ENCODE measurements around the gene DRC7.

The DRC7 gene

DNA sequence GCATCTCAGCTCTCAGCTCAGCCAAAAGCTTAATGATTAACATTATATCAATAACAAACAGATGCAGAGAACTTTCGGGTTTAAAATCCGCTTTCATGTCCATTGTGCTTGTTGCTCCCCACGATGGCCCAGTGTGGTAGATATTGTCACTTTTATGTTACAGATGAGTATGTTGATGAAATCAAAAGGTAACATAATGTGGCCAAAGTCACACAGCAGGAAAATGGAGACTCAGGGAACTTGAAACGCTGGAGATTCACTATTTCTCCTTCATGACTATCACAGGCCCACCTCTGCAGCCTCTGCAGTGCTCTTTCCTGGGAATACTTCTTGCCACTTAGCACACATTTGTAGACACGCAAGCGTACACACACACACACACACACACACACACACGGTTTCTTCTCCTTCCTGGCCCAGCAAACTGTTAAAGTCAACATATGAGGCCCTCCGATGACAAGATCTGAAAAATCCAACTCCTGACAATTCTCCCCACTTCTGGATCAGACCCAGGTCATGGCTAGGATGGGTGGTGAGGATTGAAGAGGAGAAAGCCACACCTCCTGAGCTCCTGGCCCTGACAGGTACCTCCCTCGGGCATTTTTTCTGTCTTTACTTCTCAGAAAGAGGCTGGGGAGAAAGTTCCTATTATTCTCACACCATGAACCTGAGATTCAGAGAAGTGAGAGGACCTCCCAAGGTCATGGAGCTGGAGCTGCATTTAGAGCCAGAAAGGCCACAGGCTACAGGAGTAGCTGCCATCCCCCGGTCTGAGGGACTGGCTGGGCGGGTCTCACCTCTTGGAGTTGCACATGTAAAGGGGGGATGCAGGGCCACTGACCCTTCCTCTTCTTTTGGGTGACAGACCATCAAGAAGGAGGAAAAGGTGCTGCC, 9.7 kb downstream of the DRC7 start:
- no peak for DNase-seq (ENCODE audit: low spot score)
- TF ChIP-seq, protein P1, sequence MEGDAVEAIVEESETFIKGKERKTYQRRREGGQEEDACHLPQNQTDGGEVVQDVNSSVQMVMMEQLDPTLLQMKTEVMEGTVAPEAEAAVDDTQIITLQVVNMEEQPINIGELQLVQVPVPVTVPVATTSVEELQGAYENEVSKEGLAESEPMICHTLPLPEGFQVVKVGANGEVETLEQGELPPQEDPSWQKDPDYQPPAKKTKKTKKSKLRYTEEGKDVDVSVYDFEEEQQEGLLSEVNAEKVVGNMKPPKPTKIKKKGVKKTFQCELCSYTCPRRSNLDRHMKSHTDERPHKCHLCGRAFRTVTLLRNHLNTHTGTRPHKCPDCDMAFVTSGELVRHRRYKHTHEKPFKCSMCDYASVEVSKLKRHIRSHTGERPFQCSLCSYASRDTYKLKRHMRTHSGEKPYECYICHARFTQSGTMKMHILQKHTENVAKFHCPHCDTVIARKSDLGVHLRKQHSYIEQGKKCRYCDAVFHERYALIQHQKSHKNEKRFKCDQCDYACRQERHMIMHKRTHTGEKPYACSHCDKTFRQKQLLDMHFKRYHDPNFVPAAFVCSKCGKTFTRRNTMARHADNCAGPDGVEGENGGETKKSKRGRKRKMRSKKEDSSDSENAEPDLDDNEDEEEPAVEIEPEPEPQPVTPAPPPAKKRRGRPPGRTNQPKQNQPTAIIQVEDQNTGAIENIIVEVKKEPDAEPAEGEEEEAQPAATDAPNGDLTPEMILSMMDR (IDR thresholded peaks at IDR 0.05; ENCODE audit: extremely low read depth, missing control alignments) = no peak

DNA sequence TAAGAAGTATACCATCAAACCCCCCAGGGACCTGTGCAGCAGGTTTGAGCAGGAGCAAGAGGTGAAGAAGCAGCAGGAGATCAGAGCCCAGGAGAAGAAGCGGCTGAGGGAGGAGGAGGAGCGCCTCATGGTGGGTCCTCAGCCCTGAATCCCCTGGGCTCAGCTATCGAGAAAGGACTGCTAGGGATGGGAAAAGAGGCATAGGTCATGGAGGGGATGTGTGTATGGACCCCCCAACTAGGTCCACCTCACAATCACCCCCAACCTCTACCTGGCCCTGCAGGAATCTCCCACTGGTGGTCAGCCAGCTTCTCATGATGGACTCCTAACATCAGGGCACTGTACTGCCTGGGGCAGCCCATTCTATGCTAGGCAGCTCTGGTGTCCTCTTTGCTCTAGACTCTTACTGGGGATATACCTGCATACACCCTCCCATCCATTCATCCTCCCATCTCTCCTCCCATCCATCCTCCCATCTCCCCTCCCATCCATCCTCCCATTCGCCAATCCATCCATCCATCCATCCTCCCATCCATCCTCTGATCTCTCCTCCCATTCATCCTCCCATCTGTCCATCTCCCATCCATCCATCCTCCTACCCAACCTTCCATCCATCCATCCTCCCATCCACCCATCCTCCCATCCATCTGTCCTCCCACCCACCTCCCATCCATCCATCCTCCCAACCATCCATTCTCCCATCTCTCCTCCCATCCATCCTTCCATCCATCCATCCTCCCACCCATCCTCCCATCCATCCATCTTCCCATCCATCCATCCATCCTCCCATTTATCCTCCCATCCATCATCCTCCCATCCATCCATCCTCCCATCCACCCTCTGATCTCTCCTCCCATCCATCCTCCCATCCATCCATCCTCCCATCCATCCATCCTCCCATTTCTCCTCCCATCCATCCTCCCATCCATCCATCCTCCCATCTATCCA, 10.6 kb downstream of the DRC7 start:
- TF ChIP-seq, protein P1 (IDR thresholded peaks at IDR 0.05; ENCODE audit: extremely low read depth, missing control alignments) = no peak
- DNase-seq (ENCODE audit: low spot score) = no peak

DNA sequence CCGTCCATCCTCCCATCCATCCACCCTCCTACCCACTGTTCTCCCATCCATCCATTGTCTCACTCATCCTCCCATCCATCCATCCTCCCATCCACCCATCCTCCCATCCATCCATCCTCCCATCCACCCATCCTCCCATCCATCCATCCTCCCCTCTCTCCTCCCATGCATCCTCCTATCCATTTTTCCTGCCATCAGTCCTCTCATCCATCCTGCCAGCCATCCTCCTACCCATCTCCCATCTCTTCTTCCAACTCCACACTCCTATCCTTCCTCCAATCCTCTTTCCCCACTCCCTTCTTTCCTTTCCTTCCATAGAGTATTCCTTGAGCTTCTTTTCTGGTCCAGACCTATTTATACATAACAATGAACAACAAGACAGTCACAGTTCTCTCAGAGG, 12.1 kb downstream of the DRC7 start:
- no peak for DNase-seq (ENCODE audit: low spot score)
- TF ChIP-seq, protein P1 (IDR thresholded peaks at IDR 0.05; ENCODE audit: extremely low read depth, missing control alignments) = no peak

DNA sequence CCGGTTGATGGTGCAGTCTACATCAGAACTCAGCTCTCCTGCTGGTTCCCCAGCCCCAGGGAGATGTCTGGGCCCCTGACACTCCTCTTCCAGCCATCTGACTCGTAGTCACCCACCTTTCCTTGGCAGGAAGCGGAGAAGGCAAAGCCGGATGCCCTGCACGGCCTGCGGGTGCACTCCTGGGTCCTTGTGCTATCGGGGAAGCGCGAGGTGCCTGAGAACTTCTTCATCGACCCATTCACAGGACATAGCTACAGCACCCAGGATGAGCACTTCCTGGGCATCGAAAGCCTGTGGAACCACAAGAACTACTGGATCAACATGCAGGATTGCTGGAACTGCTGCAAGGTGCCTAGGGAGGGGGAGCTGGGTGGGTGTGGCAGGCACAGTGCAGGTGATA, 12.7 kb downstream of the DRC7 start:
- DNase-seq (ENCODE audit: low spot score) = no peak
- TF ChIP-seq, protein P1 (IDR thresholded peaks at IDR 0.05; ENCODE audit: extremely low read depth, missing control alignments) = no peak

DNA sequence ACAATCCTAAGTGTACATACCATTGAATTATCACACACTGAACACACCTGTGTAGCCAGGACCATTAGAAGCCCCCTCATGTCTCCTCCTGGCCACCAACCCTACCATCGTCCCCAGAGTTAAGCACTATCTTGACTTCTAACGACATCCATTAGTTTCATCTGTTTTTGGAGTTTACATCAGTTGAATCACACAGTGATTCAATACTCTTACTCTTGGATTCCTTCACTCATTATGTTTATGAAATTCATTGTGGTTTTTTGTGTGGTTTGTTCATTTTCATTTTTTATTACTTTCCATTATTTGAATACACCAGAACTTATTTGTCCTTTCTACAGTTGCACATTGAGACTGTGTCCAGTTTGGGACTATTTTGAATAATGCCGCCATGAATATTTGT, 13.6 kb downstream of the DRC7 start:
- DNase-seq (ENCODE audit: low spot score) = no peak
- TF ChIP-seq, protein P1 (IDR thresholded peaks at IDR 0.05; ENCODE audit: extremely low read depth, missing control alignments) = no peak

DNA sequence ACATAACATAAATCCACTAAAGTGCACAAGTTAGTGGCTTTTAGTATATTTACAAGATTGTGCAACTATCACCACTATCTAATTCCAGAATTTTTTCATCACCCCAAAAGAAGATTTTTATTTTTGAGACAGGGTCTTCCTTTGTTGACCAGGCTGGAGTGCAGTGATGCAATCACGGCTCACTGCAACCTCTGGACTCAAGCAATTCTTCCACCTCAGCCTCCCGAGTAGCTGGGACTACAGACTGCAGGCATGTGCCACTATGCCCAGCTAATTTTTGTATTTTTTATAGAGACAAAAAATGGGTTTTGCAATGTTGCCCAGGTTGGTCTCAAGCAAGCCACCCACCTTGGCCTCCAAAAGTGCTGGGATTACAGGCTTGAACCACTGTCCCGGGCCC, 15.1 kb downstream of the DRC7 start:
- DNase-seq (ENCODE audit: low spot score) = no peak
- TF ChIP-seq, protein P1 (IDR thresholded peaks at IDR 0.05; ENCODE audit: extremely low read depth, missing control alignments) = no peak

DNA sequence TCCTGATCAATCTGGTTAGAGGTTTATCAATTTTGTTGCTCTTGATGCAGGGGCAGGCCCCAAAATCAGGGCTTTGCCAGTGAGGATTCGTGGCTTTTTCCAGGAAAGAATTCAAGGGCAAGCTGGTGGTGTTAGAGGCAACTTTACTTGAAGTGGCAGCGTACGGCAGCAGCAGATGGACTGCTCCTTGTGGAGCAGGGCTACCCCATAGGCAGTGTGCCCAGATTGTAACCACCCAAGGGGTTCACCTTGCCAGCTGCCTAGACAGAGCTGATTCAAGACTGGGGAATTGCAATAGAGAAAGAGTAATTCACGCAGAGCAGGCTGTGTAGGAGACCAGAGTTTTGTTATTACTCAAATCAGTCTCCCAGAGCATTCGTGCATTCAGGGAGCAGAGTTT, 16.7 kb downstream of the DRC7 start:
- no peak for DNase-seq (ENCODE audit: low spot score)
- TF ChIP-seq, protein P1 (IDR thresholded peaks at IDR 0.05; ENCODE audit: extremely low read depth, missing control alignments) = no peak
